C1 segment of cervical spinal cord (tissue), 14 donors: Measurements from ENCODE around the gene RLBP1.

ENCODE experiments used
- DNase-seq, 14 donors: peaks; one replicate each; lab custom pipeline; 2025; lab: John Stamatoyannopoulos, UW

RLBP1 gene

GRCh38 chr15:89206908-89207331 lies 14.5 kb downstream of the RLBP1 start:
- peak in 12 of 14 donors; percentile 13 to 78 (median 57) for DNase-seq

- no peak for DNase-seq
Observed at GRCh38 chr15:89205991-89206585, 15.3 kb downstream of the RLBP1 start.

GRCh38 chr15:89203705-89204273 lies 17.6 kb downstream of the RLBP1 start:
- DNase-seq = no peak

GRCh38 chr15:89201465-89202005 lies 19.8 kb downstream of the RLBP1 start:
- no peak for DNase-seq

GRCh38 chr15:89200182-89200581 lies 21.2 kb downstream of the RLBP1 start:
- DNase-seq = no peak

- peak in 6 of 14 donors; percentile 12 to 48 (median 29) for DNase-seq
Observed at GRCh38 chr15:89199746-89200145, 21.6 kb downstream of the RLBP1 start.

- peak in 8 of 14 donors; percentile 23 to 72 (median 40) for DNase-seq
Observed at GRCh38 chr15:89198934-89199333, 22.4 kb downstream of the RLBP1 start.

- no peak for DNase-seq
Observed at GRCh38 chr15:89198196-89198595, 23.2 kb downstream of the RLBP1 start.

- DNase-seq = peak in 11 of 14 donors; percentile 42 to 89 (median 76)
Observed at GRCh38 chr15:89197503-89197971, 23.8 kb downstream of the RLBP1 start.

- DNase-seq = no peak
Observed at GRCh38 chr15:89196994-89197393, 24.4 kb downstream of the RLBP1 start.

- no peak for DNase-seq
Observed at GRCh38 chr15:89196241-89196640, 25.1 kb downstream of the RLBP1 start.

- no peak for DNase-seq
Observed at GRCh38 chr15:89195836-89196235, 25.5 kb downstream of the RLBP1 start.

GRCh38 chr15:89194608-89195007 lies 26.8 kb downstream of the RLBP1 start:
- DNase-seq = no peak

- DNase-seq = no peak
Observed at GRCh38 chr15:89192766-89193165, 28.6 kb downstream of the RLBP1 start.

GRCh38 chr15:89192136-89192535 lies 29.2 kb downstream of the RLBP1 start:
- no peak for DNase-seq

GRCh38 chr15:89187986-89188514 lies 33.3 kb downstream of the RLBP1 start:
- no peak for DNase-seq

GRCh38 chr15:89187301-89187985 lies 33.9 kb downstream of the RLBP1 start:
- no peak for DNase-seq

GRCh38 chr15:89186803-89187202 lies 34.6 kb downstream of the RLBP1 start:
- peak in 1 of 14 donors; percentile 24 for DNase-seq

GRCh38 chr15:89184886-89185526 lies 36.4 kb downstream of the RLBP1 start:
- DNase-seq = no peak

- DNase-seq = no peak
Observed at GRCh38 chr15:89184357-89184756, 37.0 kb downstream of the RLBP1 start.

GRCh38 chr15:89179966-89180875 lies 41.2 kb downstream of the RLBP1 start:
- no peak for DNase-seq
